ENCODE results near the gene DVL3. TPM values are rescaled to one million over a fixed set of nuclear protein-coding genes. Genes with fewer than 3 reads are reported as not detected.

Gene DVL3
- total RNA-seq, 1 experiment from 2014 or later = 60.7 TPM

DNA sequence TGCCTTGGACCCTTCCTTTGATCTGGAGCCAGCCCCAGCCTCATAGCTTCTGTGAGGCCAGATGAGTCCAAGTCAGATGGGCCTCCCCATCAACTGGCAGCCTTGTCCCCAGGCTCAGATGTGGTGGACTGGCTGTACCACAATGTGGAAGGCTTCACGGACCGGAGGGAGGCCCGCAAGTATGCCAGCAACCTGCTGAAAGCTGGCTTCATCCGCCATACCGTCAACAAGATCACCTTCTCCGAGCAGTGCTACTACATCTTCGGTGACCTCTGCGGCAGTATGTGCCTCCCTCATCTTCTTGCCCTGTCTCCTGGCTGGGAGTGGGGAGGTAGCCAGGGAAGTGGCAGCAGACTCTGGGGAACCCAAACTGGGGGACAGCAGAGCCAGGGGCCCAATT lies 12.6 kb downstream of the DVL3 start:
- no peaks in the 10 kb centered on the region for H4K20me1 ChIP-seq (ENCODE audit: insufficient read depth)
- H3K27me3 ChIP-seq (ENCODE audit: insufficient read depth, low read length) = no peaks in the 10 kb centered on the region
- no peak overlapping the region for H2AFZ ChIP-seq (ENCODE audit: low read depth, low read length, poor library complexity, severe bottlenecking)
- ChIA-PET RAD21 (ENCODE audit: low non-redundant PET in 1 of 2, low total read pairs in 2 of 2, uncharacterized antibody in 2 of 2, unreplicated experiment in 2 of 2) (no interaction called here), CTCF (no interaction called here), POLR2A (no interaction called here)
- ATAC-seq (no peak), DNase-seq (ENCODE audit: low read depth, low spot score) (no peak)
- no peak overlapping the region for H3K9ac ChIP-seq (ENCODE audit: low read length)
- TF ChIP-seq YY1 (IDR thresholded peaks at IDR 0.05; ENCODE audit: extremely low read depth, insufficient replicate concordance, low read depth, low read length) (no peak), CEBPB (IDR thresholded peaks at IDR 0.05; ENCODE audit: low read depth) (no peak), POLR2AphosphoS5 (IDR thresholded peaks at IDR 0.05; ENCODE audit: low read depth, low read length) (no peak), CBX3 (IDR thresholded peaks at IDR 0.05; ENCODE audit: low read depth) (no peak), SP1 (IDR thresholded peaks at IDR 0.05; ENCODE audit: low read depth) (no peak)
- TF ChIP-seq, protein P1, sequence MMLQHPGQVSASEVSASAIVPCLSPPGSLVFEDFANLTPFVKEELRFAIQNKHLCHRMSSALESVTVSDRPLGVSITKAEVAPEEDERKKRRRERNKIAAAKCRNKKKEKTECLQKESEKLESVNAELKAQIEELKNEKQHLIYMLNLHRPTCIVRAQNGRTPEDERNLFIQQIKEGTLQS (IDR thresholded peaks at IDR 0.05) = no peak
- TF ChIP-seq, protein P2, sequence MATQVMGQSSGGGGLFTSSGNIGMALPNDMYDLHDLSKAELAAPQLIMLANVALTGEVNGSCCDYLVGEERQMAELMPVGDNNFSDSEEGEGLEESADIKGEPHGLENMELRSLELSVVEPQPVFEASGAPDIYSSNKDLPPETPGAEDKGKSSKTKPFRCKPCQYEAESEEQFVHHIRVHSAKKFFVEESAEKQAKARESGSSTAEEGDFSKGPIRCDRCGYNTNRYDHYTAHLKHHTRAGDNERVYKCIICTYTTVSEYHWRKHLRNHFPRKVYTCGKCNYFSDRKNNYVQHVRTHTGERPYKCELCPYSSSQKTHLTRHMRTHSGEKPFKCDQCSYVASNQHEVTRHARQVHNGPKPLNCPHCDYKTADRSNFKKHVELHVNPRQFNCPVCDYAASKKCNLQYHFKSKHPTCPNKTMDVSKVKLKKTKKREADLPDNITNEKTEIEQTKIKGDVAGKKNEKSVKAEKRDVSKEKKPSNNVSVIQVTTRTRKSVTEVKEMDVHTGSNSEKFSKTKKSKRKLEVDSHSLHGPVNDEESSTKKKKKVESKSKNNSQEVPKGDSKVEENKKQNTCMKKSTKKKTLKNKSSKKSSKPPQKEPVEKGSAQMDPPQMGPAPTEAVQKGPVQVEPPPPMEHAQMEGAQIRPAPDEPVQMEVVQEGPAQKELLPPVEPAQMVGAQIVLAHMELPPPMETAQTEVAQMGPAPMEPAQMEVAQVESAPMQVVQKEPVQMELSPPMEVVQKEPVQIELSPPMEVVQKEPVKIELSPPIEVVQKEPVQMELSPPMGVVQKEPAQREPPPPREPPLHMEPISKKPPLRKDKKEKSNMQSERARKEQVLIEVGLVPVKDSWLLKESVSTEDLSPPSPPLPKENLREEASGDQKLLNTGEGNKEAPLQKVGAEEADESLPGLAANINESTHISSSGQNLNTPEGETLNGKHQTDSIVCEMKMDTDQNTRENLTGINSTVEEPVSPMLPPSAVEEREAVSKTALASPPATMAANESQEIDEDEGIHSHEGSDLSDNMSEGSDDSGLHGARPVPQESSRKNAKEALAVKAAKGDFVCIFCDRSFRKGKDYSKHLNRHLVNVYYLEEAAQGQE (IDR thresholded peaks at IDR 0.05; ENCODE audit: low read depth) = no peak
- BruUV-seq (replicated peaks) = no TSS peak
- peaks cover 33 to 34% of the 10 kb centered on the region in 2 experiments; a peak in 3 of 4 replicates for H3K36me3 ChIP-seq (ENCODE audit: control insufficient read depth in 1 of 2, insufficient read depth in 2 of 2, low read length in 2 of 2)
- no peaks in the 10 kb centered on the region for H3K9me3 ChIP-seq (ENCODE audit: control insufficient read depth in 1 of 2, insufficient read depth in 1 of 2, low read depth in 1 of 2, low read length in 2 of 2)
- H3K4me1 ChIP-seq (ENCODE audit: control insufficient read depth in 1 of 2, insufficient read depth in 2 of 2, low read length in 2 of 2) = no peaks in the 10 kb centered on the region
- intact Hi-C loops (cut with micrococcal nuclease) = no loop called here
- H3K4me3 ChIP-seq (replicated peaks in 1 of 2; ENCODE audit: low read depth in 1 of 2, low read length in 2 of 2) = no peak overlapping the region
- no peak overlapping the region for H3K4me2 ChIP-seq (ENCODE audit: low read length)
- no peak overlapping the region for H3K27ac ChIP-seq (ENCODE audit: low read depth, low read length)
- peaks cover 3% of the 10 kb centered on the region; the same call in 1 of the 2 replicates for H3K79me2 ChIP-seq (ENCODE audit: insufficient read depth, low read length)
- no peaks in the 10 kb centered on the region for H3K9me2 ChIP-seq (ENCODE audit: insufficient read depth)
